ENCODE results near the gene GP2. TPM values are rescaled to one million over a fixed set of nuclear protein-coding genes. Genes with fewer than 3 reads are reported as not detected.

GP2 gene
- total RNA-seq, 4 donors from 2014 or later = 0.31 TPM; not detected in 3

- TF ChIP-seq EP300 (IDR thresholded peaks at IDR 0.05) (no peak), POLR2A (IDR thresholded peaks at IDR 0.05) (no peak), CTCF (IDR thresholded peaks at IDR 0.05) (no peak), POLR2AphosphoS5 (IDR thresholded peaks at IDR 0.05) (no peak)
- Histone ChIP-seq H3K4me3 (no peak overlapping the region), H3K27me3 (peaks cover 3% of the 10 kb centered on the region), H3K4me1 (no peaks in the 10 kb centered on the region), H3K36me3 (no peaks in the 10 kb centered on the region), H3K27ac (no peak overlapping the region), H3K9me3 (no peaks in the 10 kb centered on the region)
- no peak for DNase-seq (ENCODE audit: low spot score in 2 of 2)
These were observed 6.7 kb downstream of the GP2 start for GRCh38 chr16:20320592-20320991.

DNA sequence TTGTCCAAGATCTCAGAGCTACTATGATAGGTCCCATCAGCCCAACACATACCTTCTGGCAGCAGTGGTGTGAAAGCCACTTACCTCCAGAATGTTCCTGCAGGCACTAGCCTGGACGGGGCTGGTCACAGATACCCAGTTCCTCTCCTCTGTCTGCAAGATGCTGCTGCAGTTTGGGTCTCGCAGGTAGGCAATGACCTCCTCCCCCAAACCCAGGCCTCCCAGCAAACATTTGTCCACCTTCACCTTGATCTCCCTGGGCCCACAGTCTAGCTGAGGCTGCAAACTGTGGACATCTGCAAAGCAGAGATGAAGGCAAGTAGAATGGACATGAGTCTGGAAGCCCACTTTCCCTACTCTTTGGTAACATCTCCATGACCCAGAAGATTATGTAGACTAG, 7.1 kb downstream of the GP2 start:
- no peaks in the 10 kb centered on the region for H3K36me3 ChIP-seq
- no peak for DNase-seq (ENCODE audit: low spot score in 2 of 2)
- H3K27me3 ChIP-seq = peaks cover 3% of the 10 kb centered on the region
- 90% methylated on average over 2 of the region's 2 CpGs for WGBS
- no peak overlapping the region for H3K27ac ChIP-seq
- no peak overlapping the region for H3K4me3 ChIP-seq
- no peaks in the 10 kb centered on the region for H3K9me3 ChIP-seq
- no peaks in the 10 kb centered on the region for H3K4me1 ChIP-seq
- TF ChIP-seq EP300 (IDR thresholded peaks at IDR 0.05) (no peak), POLR2A (IDR thresholded peaks at IDR 0.05) (no peak), POLR2AphosphoS5 (IDR thresholded peaks at IDR 0.05) (no peak), CTCF (IDR thresholded peaks at IDR 0.05) (no peak)

- H3K27ac ChIP-seq = no peak overlapping the region
- no peak for DNase-seq (ENCODE audit: low spot score in 2 of 2)
- 75% methylated on average over 1 of the region's 1 CpG for WGBS
These were observed 7.9 kb downstream of the GP2 start for GRCh38 chr16:20319406-20319805.

GRCh38 chr16:20318437-20318836, 8.9 kb downstream of the GP2 start:
- Histone ChIP-seq H3K27ac (no peak overlapping the region), H3K9me3 (no peaks in the 10 kb centered on the region), H3K27me3 (no peaks in the 10 kb centered on the region), H3K4me1 (no peaks in the 10 kb centered on the region), H3K4me3 (no peak overlapping the region), H3K36me3 (no peaks in the 10 kb centered on the region)
- no peak for DNase-seq (ENCODE audit: low spot score in 2 of 2)
- TF ChIP-seq POLR2A (IDR thresholded peaks at IDR 0.05) = no peak
- no peak for TF ChIP-seq POLR2AphosphoS5 (IDR thresholded peaks at IDR 0.05)
- TF ChIP-seq CTCF (IDR thresholded peaks at IDR 0.05) = no peak
- no peak for TF ChIP-seq EP300 (IDR thresholded peaks at IDR 0.05)
- WGBS = 30% methylated on average over 3 of the region's 3 CpGs

More at GRCh38 chr16:20319406-20319805, 7.9 kb downstream of the GP2 start:
- H3K36me3 ChIP-seq = no peaks in the 10 kb centered on the region
- no peaks in the 10 kb centered on the region for H3K4me1 ChIP-seq
- no peaks in the 10 kb centered on the region for H3K9me3 ChIP-seq
- no peaks in the 10 kb centered on the region for H3K27me3 ChIP-seq
- no peak for TF ChIP-seq POLR2A (IDR thresholded peaks at IDR 0.05)
- no peak overlapping the region for H3K4me3 ChIP-seq

DNA sequence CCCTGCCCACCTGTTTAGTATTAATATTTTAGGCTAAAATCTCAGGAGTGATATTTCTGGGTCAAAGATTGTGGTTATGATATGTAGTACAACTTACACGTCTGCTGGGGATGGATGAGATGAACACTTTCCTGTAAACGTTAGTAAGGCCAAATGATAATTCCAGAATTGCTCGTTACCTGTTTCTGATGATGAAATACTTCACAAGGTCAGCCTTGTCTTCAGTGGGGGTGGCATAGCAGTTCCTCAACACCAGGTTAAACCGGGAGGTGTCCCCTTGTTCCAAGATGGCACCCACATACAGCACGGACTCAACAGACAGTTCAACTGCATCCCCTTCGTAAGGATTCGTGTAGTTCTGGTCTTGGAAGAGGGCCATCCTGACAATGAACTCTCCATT, 9.3 kb downstream of the GP2 start:
- H3K27me3 ChIP-seq = no peaks in the 10 kb centered on the region
- no peaks in the 10 kb centered on the region for H3K9me3 ChIP-seq
- no peak for DNase-seq (ENCODE audit: low spot score in 2 of 2)
- H3K36me3 ChIP-seq = no peaks in the 10 kb centered on the region
- TF ChIP-seq EP300 (IDR thresholded peaks at IDR 0.05) = no peak
- no peak for TF ChIP-seq CTCF (IDR thresholded peaks at IDR 0.05)
- no peak for TF ChIP-seq POLR2A (IDR thresholded peaks at IDR 0.05)
- TF ChIP-seq POLR2AphosphoS5 (IDR thresholded peaks at IDR 0.05) = no peak
- H3K4me1 ChIP-seq = no peaks in the 10 kb centered on the region
- H3K4me3 ChIP-seq = no peak overlapping the region
- no peak overlapping the region for H3K27ac ChIP-seq
- 73% methylated on average over 7 of the region's 7 CpGs for WGBS

DNA sequence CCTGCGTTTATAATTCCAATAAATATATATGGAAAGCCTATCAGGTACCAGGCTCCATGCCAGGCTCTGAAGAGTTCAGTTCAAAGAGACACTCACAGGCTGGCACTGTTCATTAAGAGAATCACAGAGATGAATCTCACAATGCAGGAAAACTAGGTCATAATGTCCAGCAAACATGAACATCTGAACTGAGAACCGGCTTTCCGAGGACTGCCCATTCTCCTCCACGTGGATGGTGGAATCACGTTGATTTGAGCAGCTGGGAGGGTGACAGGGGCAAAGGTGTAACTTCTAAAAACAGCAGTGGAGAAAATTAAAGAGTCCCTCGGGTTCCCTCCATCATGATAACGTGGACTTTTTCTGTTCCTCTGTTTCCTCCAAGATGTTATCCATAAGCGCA, 10.2 kb downstream of the GP2 start:
- Histone ChIP-seq H3K4me1 (no peaks in the 10 kb centered on the region), H3K4me3 (no peak overlapping the region), H3K9me3 (no peaks in the 10 kb centered on the region), H3K36me3 (no peaks in the 10 kb centered on the region), H3K27ac (no peak overlapping the region), H3K27me3 (no peaks in the 10 kb centered on the region)
- DNase-seq (ENCODE audit: low spot score in 2 of 2) = no peak
- WGBS = 47% methylated on average over 8 of the region's 8 CpGs
- no peak for TF ChIP-seq EP300 (IDR thresholded peaks at IDR 0.05)
- no peak for TF ChIP-seq POLR2A (IDR thresholded peaks at IDR 0.05)
- no peak for TF ChIP-seq CTCF (IDR thresholded peaks at IDR 0.05)
- no peak for TF ChIP-seq POLR2AphosphoS5 (IDR thresholded peaks at IDR 0.05)
